ENCODE data around the gene WWOX. TPM values are rescaled to one million over a fixed set of nuclear protein-coding genes. Genes with fewer than 3 reads are reported as not detected.

WWOX gene
- total and polyA plus RNA-seq, 4 donors, result 5.4 to 61.5 (median 18.4) TPM

DNA sequence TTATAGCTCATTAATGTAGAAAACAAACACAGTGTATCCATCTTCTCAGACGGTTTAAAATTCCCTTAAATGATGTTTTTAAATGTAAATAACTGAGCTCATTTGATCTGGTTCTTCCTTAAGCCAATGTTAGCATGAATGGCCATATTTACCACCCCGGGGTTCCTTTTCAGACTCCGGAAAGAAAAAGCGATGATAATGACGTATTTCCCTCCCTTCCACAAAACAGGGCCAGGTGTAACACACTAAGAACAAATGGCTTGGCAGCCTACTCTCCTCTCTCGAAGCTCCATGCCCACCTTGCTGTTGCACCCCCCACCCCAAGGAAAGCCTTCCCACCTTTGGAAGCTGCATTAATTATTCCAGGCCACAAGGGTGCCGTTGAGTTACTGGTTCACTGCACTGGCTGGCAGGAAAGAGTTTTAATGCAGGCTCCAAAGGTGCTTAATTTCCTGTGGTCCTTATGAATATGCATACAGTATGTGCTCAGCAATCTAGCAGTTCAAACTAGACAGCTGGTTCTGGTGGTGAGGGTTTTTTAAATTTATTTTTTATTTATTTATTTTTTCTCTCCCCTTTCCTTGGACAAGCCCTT, 378.9 kb downstream of the WWOX start:
- peaks cover 0 to 17% (median 0%) of the 10 kb centered on the region in 5 donors for H3K4me1 ChIP-seq (ENCODE audit: control insufficient read depth in 5 of 5, insufficient read depth in 5 of 5, low read length in 5 of 5)
- H3K4me3 ChIP-seq, result no peak overlapping the region
- no peaks in the 10 kb centered on the region for H3K9me3 ChIP-seq (ENCODE audit: control insufficient read depth in 4 of 4, insufficient read depth in 3 of 4, low read length in 3 of 4)
- no peak overlapping the region for H3K27ac ChIP-seq (ENCODE audit: low read depth in 1 of 2, low read length in 1 of 2)
- no peaks in the 10 kb centered on the region for H3K36me3 ChIP-seq (ENCODE audit: control insufficient read depth in 4 of 4, insufficient read depth in 4 of 4, low read length in 4 of 4)
- no peak for ATAC-seq (ENCODE audit: insufficient read depth, low FRiP score)
- 84 to 86% methylated on average over 7 of the region's 7 CpGs for WGBS, 2 donors
- no peak overlapping the region for H3K9ac ChIP-seq (ENCODE audit: insufficient read depth in 1 of 2, low read length in 2 of 2)
- DNase-seq, result no peak
- TF ChIP-seq, protein P1, sequence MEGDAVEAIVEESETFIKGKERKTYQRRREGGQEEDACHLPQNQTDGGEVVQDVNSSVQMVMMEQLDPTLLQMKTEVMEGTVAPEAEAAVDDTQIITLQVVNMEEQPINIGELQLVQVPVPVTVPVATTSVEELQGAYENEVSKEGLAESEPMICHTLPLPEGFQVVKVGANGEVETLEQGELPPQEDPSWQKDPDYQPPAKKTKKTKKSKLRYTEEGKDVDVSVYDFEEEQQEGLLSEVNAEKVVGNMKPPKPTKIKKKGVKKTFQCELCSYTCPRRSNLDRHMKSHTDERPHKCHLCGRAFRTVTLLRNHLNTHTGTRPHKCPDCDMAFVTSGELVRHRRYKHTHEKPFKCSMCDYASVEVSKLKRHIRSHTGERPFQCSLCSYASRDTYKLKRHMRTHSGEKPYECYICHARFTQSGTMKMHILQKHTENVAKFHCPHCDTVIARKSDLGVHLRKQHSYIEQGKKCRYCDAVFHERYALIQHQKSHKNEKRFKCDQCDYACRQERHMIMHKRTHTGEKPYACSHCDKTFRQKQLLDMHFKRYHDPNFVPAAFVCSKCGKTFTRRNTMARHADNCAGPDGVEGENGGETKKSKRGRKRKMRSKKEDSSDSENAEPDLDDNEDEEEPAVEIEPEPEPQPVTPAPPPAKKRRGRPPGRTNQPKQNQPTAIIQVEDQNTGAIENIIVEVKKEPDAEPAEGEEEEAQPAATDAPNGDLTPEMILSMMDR (IDR thresholded peaks at IDR 0.05; ENCODE audit: control extremely low read depth, extremely low read depth), result no peak
- H3K27me3 ChIP-seq (ENCODE audit: control insufficient read depth in 3 of 3, insufficient read depth in 3 of 3, low read length in 2 of 3), result no peaks in the 10 kb centered on the region

DNA sequence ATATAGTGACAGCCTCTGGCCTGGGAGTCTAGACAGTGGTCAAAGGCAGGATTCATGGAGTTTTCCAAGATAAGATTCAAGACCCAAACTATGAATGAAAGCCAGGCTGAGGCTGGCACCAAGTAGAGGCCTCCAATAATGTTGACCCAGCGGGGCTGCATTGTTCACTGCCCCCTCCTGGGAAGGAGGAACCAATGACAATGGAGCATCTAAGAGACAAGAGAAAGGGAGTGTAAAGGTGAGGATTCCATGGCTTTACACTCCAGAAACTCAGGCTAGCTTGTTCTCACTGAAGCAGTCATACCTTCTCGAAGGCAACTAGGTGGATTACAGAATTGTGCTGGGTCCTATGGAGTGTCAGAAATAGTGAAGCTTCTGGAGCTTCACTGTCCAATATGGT, 380.3 kb downstream of the WWOX start:
- Histone ChIP-seq H3K9ac (ENCODE audit: insufficient read depth in 1 of 2, low read length in 2 of 2) (no peak overlapping the region), H3K27me3 (ENCODE audit: control insufficient read depth in 3 of 3, insufficient read depth in 3 of 3, low read length in 2 of 3) (no peaks in the 10 kb centered on the region), H3K9me3 (ENCODE audit: control insufficient read depth in 4 of 4, insufficient read depth in 3 of 4, low read length in 3 of 4) (no peaks in the 10 kb centered on the region), H3K27ac (ENCODE audit: low read depth in 1 of 2, low read length in 1 of 2) (no peak overlapping the region), H3K4me1 (ENCODE audit: control insufficient read depth in 5 of 5, insufficient read depth in 5 of 5, low read length in 5 of 5) (peaks cover 0 to 17% (median 0%) of the 10 kb centered on the region in 5 donors), H3K36me3 (ENCODE audit: control insufficient read depth in 4 of 4, insufficient read depth in 4 of 4, low read length in 4 of 4) (no peaks in the 10 kb centered on the region), H3K4me3 (no peak overlapping the region)
- ATAC-seq (ENCODE audit: insufficient read depth, low FRiP score) (no peak), DNase-seq (no peak)
- TF ChIP-seq, protein P1 (IDR thresholded peaks at IDR 0.05; ENCODE audit: control extremely low read depth, extremely low read depth), result no peak
- WGBS, 2 donors, result 88 to 96% methylated on average over 2 of the region's 2 CpGs

DNA sequence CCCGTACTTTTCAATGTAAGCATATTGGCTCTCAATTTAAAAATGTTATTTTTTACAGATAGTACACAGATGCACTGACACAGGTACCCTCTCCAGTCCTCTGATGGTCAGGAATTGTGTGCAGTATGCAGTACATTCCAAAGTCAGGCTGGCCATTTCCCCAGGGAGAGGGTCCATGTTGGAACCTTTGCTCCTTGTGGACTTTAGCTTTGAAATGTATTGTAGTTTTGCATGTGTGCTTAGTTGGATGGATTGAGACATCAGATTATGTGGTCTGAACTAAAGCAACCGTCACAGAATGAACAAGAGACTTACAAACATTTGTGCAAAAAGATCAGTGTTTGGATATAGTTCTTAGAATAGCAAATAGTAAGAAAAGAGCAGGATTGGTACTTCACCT, 381.1 kb downstream of the WWOX start:
- Histone ChIP-seq H3K9ac (ENCODE audit: insufficient read depth in 1 of 2, low read length in 2 of 2) (no peak overlapping the region), H3K4me3 (no peak overlapping the region), H3K4me1 (ENCODE audit: control insufficient read depth in 5 of 5, insufficient read depth in 5 of 5, low read length in 5 of 5) (peaks cover 0 to 17% (median 0%) of the 10 kb centered on the region in 5 donors), H3K9me3 (ENCODE audit: control insufficient read depth in 4 of 4, insufficient read depth in 3 of 4, low read length in 3 of 4) (no peaks in the 10 kb centered on the region), H3K36me3 (ENCODE audit: control insufficient read depth in 4 of 4, insufficient read depth in 4 of 4, low read length in 4 of 4) (no peaks in the 10 kb centered on the region), H3K27me3 (ENCODE audit: control insufficient read depth in 3 of 3, insufficient read depth in 3 of 3, low read length in 2 of 3) (no peaks in the 10 kb centered on the region), H3K27ac (ENCODE audit: low read depth in 1 of 2, low read length in 1 of 2) (no peak overlapping the region)
- DNase-seq (no peak), ATAC-seq (ENCODE audit: insufficient read depth, low FRiP score) (no peak)
- 64 to 83% methylated on average over 2 of the region's 2 CpGs for WGBS, 2 donors
- TF ChIP-seq, protein P1 (IDR thresholded peaks at IDR 0.05; ENCODE audit: control extremely low read depth, extremely low read depth), result no peak
